SHP77 (cell line): Measurements from ENCODE around the gene TTC7B.

ENCODE experiments used
- DNase-seq, 2 experiments: peaks; one replicate each; lab custom pipeline; 2025; lab: John Stamatoyannopoulos, UW

Gene TTC7B

GRCh38 chr14:90617961-90618360 lies 198.3 kb downstream of the TTC7B start:
- no peak for DNase-seq

DNA sequence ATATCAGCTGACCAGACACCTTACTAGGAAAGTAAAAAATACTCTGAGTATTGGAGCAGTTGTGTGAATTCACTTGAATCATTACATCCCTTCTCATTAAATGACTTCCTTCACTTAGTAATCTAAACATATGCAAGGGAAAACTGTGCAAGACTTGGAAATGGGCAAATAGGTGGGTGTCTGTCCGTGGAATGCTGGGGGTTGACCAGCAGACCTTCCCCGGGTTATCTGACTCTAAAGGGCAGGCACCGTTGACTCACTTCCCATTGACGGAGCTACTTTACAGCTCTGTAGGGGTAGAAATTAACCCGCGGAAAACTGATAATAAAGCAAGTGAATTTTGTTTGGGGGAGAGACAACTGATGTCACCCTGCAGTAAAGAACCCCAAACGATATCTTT lies 199.3 kb downstream of the TTC7B start:
- no peak for DNase-seq

- no peak for DNase-seq
Measured at GRCh38 chr14:90616313-90616712, 199.9 kb downstream of the TTC7B start.

DNA sequence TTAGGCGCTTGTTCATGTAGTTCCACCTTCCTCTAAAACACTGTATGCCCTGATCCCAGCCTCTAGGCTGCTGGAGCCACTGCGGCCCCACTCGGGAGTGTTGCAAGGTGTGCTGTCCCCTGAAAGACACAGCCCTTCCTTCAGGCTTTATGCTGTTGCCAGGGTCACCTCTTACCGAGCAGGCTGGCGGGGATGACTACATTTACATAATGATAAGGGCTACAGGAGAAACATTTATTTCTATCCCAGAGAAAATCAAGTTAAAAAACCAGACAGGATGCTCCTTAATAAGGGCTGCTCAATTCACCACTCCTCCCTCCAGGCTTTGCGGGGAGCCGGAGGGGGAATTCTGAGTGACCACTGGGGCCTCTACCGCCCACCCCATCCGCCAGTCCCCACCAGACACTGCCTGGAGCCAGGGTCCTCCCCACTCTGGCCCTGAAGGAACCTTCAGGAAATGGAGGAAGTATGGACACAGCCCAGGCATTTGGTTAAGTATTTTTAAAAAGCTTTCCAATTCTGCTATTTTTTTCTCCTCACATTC lies 200.6 kb downstream of the TTC7B start:
- DNase-seq = no peak

DNA sequence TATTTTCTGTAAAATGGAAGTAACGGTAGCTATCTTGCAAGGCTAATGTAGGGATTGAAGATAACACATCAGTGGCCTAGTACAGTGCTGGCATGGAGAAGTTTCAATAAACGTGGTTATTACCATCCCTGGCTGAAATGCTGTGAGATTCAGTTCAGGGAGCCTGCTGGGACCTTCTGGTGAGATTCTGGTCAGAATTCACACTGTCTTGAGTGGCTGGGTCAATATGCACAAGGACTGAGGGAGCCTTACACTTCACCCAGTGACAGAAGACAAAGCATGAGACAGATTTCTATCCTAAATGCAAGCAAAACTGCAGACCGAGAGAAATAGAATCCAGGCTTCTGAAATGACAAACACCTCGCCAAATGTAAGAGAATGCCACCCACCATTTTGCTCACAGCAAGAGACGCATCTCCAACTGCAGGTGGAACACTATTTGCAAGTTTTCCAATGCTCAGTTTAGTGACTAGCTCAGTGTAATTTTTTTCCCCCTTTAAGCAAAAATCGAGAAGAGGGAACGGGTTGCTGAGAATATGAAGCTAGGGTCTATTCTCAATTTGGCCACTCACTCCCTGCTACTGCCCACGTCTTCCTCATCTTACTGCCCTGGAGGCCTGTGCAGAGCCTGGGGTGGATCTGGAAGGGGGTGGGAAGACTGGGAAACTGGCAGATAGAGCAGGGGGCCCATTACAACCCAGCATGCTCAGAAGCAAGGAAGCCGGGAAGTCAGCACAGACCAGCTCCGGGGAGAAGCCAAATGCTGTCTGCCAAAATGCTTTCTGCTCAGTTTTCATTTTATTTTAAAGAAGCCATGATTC lies 201.3 kb downstream of the TTC7B start:
- DNase-seq = no peak

DNA sequence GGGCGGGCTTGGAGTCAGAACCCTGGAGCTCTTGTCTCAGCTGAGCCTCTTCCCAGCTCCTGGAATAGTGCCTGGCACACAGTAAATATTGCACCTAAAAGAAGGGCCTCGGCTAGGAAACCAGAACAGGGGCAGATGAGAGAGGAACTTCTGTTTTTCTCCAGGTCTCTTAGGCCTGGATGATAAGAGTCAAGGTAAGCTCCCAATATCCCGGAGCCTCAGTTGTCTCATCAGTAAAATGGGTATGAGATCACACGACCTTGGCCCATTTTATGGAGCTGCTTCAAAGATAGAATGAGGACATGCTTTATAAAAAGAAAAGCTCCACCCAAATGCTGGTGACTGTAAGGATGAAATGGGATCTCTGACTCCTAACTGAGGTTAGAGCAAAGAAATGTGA lies 202.2 kb downstream of the TTC7B start:
- DNase-seq = no peak

DNA sequence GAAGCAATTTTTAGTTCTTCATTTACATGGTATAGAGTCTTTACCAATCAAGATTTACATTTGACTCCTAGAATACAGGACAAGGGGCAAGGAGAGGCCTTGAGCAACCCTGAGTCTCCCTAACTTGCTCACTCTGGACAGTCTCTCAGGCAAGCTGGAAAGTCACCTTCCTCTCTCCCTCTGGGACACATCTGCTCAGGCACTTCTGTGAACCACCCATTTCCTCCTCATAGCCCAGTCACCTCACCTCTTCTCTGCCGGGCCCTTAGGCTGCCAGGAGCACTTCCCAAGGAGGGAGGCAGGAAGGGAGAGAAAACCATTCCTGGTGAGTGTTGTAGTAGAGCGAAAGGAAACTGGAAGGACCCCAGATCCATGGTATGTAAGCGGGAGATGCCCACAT lies 202.8 kb downstream of the TTC7B start:
- no peak for DNase-seq

GRCh38 chr14:90612801-90613200 lies 203.4 kb downstream of the TTC7B start:
- no peak for DNase-seq

- no peak for DNase-seq
Measured at GRCh38 chr14:90611936-90612335, 204.3 kb downstream of the TTC7B start.

DNA sequence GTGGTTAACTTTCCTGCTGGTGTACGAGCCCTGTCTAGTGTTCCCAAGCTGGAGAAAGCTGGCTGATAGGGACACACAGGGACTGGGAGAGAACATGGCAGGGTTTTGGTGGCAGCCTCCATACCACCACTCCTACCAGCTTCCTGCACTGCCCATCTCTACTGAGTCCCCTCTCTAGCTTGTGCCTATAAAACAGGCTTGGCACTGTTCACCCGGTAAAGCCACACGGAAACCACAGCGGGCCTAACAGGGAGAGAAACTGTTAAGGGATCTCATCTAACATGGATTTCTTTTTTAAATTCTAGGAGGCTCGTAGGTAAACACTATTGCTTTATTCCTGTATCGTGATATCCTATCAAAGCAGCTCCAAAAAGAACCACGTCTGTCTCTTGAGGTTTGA lies 204.7 kb downstream of the TTC7B start:
- no peak for DNase-seq

DNA sequence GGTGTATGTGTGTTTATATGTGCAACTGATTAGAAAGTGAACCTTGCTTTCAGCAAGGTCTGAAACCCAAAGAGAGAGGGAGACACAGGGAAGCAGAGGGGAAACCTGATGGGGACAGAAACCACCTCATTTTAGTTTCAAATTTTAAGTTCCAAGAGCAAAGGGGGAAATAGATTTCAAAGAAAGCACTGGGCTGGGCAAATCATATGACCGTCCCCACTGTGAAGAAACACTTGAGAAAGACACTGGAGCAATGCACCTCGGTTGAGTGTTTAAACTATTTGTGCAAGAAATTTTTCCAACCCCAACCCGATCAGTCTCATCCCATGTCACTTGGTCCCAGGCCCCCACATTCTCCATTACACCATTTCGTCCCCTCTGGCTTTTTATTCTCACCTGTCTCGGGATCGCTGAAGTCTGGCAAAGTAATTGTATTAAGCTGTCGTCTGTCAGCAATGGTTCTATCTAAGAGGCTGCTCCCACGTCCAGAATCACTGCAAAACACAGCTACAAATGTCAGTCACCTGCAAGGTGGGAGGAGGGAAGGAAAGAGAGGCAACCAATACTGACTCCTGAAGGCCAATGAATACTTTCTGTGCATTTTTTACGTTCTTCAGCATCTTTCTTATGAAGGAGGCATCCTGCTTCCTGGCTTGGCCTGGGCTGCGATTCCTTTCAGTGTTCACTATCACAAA lies 205.7 kb downstream of the TTC7B start:
- DNase-seq = no peak

GRCh38 chr14:90609376-90609775 lies 206.9 kb downstream of the TTC7B start:
- no peak for DNase-seq

GRCh38 chr14:90608929-90609341 lies 207.3 kb downstream of the TTC7B start:
- DNase-seq = no peak

- DNase-seq = no peak
Measured at GRCh38 chr14:90608281-90608680, 207.9 kb downstream of the TTC7B start.

DNA sequence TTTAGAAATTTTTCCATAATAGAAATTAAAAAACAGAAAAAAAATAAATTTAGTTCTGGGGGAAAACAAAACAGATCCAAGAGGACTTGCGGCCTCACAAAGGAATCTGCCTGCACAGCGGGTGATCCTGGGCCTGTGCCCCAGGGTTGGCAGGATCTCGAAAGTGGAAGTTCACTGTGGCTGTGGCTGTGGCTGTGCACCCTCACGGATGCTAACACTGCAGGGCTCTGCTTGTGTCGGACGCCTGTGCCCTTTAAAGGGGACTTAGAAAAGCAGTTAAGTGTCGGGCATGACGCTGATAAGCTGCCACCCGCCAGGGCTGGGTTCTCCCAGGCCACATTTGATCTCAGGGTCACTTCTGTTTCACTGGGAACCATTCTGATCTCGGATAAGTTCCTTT lies 209.1 kb downstream of the TTC7B start:
- no peak for DNase-seq

GRCh38 chr14:90606434-90606833 lies 209.8 kb downstream of the TTC7B start:
- no peak for DNase-seq

DNA sequence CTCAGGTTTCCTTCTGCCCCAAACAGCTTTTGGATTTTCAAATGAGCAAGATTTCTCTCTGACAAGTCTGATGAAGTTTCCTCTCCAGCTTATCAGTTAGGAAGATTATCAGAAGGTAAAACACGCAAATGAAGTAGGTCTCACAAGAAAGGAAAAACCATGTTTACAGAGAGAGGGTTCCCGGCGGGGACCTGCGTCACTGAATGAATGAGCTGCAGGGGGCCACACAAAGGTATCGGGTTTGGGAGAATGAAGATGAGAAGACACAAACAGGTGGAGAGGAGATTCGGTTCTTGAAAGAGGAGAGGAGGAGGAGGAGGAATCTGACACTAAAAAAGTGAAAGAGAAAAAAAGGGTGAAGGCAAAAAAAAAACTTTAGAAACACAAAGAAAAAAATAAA lies 210.8 kb downstream of the TTC7B start:
- no peak for DNase-seq

DNA sequence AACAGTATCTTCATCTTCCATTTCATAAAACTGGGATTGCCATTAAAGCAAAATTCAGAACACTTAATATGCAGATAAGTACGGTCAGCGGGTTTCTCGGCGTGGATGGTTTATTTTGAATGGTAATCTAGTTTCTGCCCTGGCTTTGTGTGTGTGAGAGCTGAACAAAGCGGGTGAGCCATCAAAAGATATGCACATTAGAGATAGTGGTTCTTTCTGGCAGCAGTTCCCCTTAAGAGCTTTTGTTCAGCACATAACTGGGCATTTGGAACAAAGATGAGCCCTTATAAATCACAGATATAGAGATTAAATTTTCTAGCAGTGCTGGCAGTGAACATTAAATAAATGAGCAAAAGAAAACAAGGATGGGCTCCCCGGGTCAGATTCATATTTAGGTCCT lies 211.9 kb downstream of the TTC7B start:
- DNase-seq = no peak

DNA sequence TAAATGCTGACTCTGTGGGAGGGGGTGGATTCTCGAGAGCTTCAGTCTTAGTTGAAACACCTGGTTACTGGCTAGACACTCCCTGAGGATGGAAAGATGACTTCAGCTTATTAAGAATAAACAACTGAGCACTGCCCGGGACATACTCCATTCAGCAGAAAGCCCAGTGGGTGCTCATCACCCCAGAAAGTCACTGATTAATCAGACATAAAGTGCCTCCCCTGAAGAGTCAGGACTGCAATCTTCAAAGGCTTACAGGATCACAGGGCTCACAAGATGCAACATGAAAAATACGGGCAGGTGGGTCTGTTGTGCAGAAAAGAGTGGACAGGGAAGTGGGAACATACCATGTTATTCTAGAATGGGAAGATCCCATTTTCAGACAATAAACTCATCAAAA lies 212.4 kb downstream of the TTC7B start:
- no peak for DNase-seq

DNA sequence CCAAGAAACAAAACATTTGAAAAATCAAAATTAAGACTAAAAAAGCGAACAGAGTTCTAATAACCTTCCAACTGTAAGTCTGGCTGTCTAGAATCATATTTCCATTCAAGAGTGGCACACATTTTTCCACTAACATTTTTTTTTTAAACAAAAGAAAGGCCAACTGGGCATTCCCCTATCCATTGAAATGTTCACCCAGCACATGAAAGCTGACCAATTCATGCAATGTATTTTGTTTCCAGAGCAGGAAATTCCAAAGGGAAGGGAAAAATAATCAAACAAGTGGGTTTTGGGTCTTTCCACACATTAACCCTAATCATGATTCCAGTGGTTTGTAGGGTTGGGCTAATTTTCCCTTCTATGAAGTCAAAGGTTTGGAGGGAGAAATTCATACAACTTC lies 212.9 kb downstream of the TTC7B start:
- DNase-seq = no peak

GRCh38 chr14:90602088-90602687 lies 214.0 kb downstream of the TTC7B start:
- DNase-seq = no peak

- DNase-seq = no peak
Measured at GRCh38 chr14:90601563-90601962, 214.7 kb downstream of the TTC7B start.

DNA sequence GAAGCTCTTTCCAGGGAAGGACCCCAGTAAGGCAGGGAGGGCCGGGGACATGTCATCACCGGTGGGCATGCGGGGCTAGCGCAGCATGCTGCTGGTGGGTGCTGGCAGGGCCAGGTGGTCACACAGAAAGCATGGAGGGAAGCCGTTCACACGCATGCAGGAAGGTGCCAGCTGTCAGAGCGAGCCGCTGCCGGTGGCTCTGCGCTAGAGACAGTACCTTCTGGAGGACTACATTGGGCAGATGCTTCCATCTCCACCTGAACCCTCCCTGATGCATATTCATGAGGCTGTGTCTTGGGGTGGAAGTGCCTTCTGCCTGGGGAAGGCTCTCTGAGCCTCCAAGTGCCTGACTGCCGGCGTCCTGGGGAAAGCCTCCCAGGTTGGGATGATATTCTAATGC lies 215.6 kb downstream of the TTC7B start:
- no peak for DNase-seq
